Measurements from ENCODE around the gene ADAR. TPM values are rescaled to one million over a fixed set of nuclear protein-coding genes. Genes with fewer than 3 reads are reported as not detected.

ADAR gene
- total and polyA plus RNA-seq, 2 experiments from 2014 or later, result 96.4 to 188 TPM

GRCh38 chr1:154549202-154549770 lies 58.7 kb downstream of the ADAR start:
- Histone ChIP-seq H3K4me1 (ENCODE audit: insufficient read depth) (no peaks in the 10 kb centered on the region), H3F3A (replicated peaks; ENCODE audit: low read depth) (0 out of 2 replicates have a peak, but pooled peaks cover 11% of the 10 kb centered on the region), H3K27me3 (ENCODE audit: insufficient read depth) (no peaks in the 10 kb centered on the region), H4K20me1 (replicated peaks; ENCODE audit: insufficient read depth) (peaks cover 26% of the 10 kb centered on the region), H3K4me2 (no peak overlapping the region), H3K9me2 (ENCODE audit: insufficient read depth) (no peaks in the 10 kb centered on the region), H3K79me2 (replicated peaks; ENCODE audit: insufficient read depth) (peaks cover 3% of the 10 kb centered on the region), H3K36me3 (ENCODE audit: insufficient read depth) (peaks cover 41% of the 10 kb centered on the region), H3K4me3 (no peak overlapping the region), H2AFZ (no peak overlapping the region), H3K27ac (ENCODE audit: low read depth) (no peak overlapping the region)
- DNase-seq (ENCODE audit: low spot score) (no peak), ATAC-seq (no peak)
- no peaks in the 10 kb centered on the region for H3K9me3 Mint-ChIP-seq
- H3K27me3 Mint-ChIP-seq (ENCODE audit: insufficient read depth, low read depth, poor library complexity), result no peaks in the 10 kb centered on the region
- peaks cover 53% of the 10 kb centered on the region for H3K36me3 Mint-ChIP-seq (ENCODE audit: low read depth)
- no peak overlapping the region for H3K27ac Mint-ChIP-seq
- H3K4me3 Mint-ChIP-seq, result no peak overlapping the region
- TF ChIP-seq NANOG (IDR thresholded peaks at IDR 0.05; ENCODE audit: borderline replicate concordance) (no peak), STAT1 (IDR thresholded peaks at IDR 0.05; ENCODE audit: unreplicated experiment) (no peak), REST (IDR thresholded peaks at IDR 0.05; ENCODE audit: unreplicated experiment) (no peak), ETS1 (IDR thresholded peaks at IDR 0.05) (no peak), ZNF114 (CRISPR knock-in tag; IDR thresholded peaks at IDR 0.05) (no peak), CTCF (conservative IDR thresholded peaks at IDR 0.05; ENCODE audit: low read depth in 2 of 2) (no peak), CREB1 (CRISPR knock-in tag; IDR thresholded peaks at IDR 0.05; ENCODE audit: low read depth) (no peak), EZH2 (IDR thresholded peaks at IDR 0.05; ENCODE audit: low read depth, unreplicated experiment) (no peak), ZNF462 (CRISPR knock-in tag; IDR thresholded peaks at IDR 0.05) (no peak), POLR2AphosphoS5 (IDR thresholded peaks at IDR 0.05; ENCODE audit: low read depth) (no peak), JUNB (IDR thresholded peaks at IDR 0.05; ENCODE audit: unreplicated experiment) (no peak), ZNF331 (CRISPR knock-in tag; IDR thresholded peaks at IDR 0.05; ENCODE audit: low read depth) (no peak), EZH2phosphoT487 (IDR thresholded peaks at IDR 0.05; ENCODE audit: unreplicated experiment) (no peak)
- peaks cover 3% of the 10 kb centered on the region; the same call in 2 of the 3 replicates for H3K4me1 Mint-ChIP-seq

Data from GM23338 (cell line).